Fibroblast of upper back skin (primary cell): ENCODE measurements around the gene NFKBIB.
A peak's percentile ranks its signal among the peaks of the same experiment; 100 is the strongest.

Source experiments
- DNase-seq: peaks from one replicate; pipeline ENCODE4 v3.0.0-alpha.2; 2013

Gene NFKBIB

DNA sequence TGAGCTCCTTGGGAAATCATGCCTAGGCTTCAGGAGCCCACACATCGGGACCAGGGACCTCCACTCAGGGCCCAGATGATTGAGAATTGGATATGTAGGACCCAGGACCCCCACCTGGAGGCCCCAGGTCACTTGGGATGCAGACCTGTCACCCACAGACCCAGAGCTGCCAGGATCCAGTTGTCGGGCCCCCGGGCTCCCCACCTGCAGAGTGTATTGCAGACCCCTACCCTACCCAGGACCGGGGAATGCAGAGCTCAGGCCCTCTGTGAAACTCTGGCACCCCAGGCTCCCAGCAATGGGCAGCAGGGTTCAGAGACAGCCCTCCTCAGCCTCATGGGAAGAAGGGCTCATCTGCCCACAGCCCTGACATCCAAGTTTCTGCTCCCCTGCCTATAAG is 5.9 kb downstream of the NFKBIB start:
- DNase-seq = no peak

DNA sequence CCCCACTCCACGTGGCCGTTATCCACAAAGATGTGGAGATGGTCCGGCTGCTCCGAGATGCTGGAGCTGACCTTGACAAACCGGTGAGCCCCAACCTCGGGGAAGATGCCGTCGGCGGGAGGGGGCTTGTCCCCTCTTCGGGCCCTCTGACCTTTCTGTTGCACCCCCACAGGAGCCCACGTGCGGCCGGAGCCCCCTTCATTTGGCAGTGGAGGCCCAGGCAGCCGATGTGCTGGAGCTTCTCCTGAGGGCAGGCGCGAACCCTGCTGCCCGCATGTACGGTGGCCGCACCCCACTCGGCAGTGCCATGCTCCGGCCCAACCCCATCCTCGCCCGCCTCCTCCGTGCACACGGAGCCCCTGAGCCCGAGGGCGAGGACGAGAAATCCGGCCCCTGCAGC is 7.5 kb downstream of the NFKBIB start:
- DNase-seq = no peak

GRCh38 chr19:38907670-38908069 is 7.9 kb downstream of the NFKBIB start:
- no peak for DNase-seq

- no peak for DNase-seq
Observed at GRCh38 chr19:38908911-38909310, 9.1 kb downstream of the NFKBIB start.

DNA sequence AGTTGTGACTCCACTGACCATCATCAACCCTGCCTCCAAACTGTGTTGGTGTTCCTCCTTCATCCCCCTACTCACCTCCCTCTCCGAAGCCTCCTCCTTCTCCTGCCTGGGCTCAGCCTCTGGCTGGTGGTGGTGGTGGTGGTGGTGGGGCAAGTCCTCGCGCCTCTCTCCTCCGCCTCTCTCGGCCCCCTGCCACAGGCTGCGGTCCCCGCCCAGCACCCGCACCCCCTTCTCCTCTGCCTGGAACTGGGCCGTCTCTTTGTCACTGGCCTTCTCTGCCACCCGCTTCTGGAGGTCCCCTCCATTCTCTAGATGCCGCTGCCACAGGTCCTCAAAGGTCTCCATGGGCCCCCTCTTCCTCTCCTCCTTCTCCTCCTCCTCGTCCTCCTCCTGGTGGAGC is 10.7 kb downstream of the NFKBIB start:
- DNase-seq = no peak

DNA sequence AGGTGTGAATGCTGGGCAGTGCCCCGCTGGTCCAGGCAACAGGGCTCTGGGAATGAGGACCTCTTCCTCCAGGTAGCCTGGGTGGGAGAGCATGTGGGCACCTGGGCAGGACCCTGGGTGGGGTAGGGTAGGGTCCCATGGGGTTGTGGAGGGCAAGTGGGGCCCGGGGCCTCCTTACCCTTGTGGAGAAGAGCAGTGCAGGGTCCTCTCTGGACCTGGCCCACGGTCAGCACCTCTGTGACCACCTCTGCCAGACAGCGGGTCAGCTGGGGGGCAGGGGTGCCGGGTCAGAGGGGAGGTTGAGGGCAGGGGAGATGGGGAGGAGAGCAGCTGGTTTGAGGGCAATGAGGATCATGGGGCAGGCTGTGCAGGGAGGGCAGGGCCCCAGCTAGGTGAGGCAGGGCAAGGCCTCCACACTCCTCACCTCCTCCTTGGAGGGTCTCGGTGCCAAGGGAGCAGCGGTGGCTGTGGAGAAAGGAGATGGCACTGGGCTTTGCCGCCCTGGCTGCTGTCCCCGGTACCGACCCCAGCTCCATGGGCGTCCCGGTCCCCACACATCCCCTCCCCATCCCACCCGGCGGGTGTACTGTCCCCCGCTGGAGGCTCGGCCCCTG is 11.7 kb downstream of the NFKBIB start:
- DNase-seq = no peak

DNA sequence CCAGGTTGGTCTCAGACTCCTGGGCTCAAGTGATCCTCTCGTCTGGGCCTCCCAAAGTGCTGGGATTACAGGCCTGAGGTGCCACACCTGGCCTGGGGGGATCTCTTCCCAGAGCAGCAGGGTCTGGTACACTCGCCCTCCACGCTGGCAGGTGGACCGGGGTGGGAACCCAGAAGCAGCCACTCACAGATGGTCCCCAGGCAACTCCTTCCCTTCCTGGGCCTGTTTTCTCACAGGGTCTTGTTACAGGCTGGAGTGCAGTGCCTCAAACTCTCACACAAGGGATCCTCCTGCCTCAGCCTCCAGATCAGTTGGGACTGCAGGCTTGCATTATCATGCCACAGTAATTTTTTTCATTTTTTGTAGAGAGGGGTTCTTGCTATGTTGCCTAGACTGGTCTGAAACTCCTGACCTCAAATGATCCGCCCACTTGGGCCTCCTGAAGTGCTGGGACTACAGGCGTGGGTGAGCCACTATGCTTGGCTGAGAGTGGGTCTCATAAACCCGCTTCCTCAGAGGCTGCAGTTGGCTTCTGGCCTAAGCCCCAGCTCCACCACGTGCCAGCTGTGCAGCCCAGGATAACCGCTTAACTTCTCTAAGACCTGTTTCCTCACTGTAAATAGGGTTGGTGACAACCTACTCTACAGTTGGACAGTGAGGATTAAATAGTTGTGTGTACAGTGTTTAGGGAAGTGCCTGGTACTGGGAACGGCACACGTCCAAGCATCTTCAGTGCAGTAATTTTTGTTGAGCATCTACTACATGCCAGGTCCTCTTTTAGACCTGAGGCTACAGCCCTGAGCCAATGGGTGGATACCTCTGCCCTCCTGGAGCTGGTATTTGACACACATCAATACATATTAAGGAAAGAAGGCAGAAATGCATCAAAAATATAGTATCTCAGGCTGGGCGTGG is 13.1 kb downstream of the NFKBIB start:
- no peak for DNase-seq

DNA sequence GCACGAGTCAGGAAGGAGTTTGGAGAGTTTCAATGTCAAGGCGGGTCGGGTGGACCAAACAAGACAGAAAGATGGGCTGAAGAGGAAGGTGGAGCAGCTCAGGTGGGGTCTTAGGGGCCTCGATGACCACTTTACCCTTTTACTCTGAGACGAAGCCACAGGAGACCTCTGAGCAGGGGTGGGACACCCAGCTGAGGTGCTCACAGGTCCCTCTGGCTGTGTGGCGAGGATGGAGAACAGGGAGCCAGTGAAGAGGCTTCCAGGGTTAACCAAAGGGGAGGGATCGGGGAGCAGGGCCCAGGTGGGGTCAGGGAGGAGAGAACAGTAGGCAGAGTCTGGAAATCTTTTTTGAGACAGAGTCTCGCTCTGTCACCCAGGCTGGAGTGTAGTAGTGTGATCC is 14.2 kb downstream of the NFKBIB start:
- DNase-seq = no peak

DNA sequence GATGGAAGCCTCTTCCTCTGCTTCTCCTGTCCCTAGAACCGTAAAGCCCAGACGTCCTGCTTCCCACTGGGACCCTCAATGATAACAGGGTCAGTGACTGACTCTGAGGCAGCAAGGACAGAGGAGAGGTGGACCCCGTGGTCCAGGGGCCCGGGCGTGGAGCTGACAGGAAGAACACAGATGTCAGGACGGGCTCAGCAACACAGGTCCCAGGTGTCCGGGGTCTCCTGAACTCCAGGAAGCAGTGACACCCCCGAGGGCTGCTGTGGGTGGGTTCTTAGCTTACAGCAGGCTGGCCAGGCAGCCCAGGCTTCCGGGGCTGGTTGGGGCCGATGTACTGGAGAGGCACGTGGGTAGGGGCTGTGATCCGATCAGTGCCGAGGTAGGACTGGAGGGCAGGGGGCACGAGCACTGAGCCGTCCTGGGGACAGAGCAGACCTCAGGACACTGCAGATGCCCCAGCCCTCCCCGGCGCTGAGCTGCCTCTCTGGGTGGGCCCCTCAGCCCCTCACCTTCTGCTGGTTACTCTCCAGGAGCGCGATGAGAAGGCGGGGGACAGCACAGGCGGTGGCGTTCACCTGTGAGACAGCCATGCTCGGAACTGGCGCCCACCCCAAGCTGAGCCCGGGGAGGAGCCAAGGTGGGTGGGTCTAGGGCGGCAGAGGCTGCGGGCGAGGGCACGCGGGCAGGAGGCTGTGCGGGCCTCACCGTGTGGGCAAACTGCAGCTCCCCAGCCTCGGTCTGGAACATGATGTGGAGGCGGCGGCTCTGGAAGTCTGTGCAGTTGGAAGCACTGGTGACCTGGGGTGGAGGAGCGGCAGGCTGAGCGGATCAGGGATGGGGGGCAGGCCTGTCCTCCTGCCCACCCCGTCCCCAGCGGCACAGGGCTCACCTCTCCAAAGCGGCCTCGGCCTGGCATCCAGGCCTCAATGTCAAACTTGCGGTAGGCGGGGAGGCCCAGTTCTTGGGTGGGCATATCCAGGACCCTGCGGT is 15.9 kb downstream of the NFKBIB start:
- DNase-seq = no peak

DNA sequence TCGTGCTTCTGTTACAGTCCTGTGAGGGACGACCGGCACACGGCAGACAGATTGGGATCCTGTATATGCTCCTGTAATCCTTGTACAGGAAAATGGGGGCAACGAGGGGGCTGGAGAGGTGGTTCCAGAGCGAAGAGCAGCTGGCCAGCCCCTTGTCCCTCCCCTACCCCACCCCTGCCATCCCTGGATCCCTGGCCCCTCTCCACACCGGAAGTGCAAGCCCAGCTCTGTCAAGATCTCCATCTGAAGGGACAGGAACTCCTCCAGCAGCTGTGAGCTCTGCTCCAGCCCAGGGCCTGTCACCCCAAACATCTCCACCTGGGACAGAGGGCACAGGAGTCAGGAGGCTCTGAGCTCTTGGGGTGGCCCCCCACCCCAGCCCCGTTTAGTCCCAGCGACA is 17.7 kb downstream of the NFKBIB start:
- no peak for DNase-seq

GRCh38 chr19:38917921-38918491 is 18.2 kb downstream of the NFKBIB start:
- DNase-seq = no peak

DNA sequence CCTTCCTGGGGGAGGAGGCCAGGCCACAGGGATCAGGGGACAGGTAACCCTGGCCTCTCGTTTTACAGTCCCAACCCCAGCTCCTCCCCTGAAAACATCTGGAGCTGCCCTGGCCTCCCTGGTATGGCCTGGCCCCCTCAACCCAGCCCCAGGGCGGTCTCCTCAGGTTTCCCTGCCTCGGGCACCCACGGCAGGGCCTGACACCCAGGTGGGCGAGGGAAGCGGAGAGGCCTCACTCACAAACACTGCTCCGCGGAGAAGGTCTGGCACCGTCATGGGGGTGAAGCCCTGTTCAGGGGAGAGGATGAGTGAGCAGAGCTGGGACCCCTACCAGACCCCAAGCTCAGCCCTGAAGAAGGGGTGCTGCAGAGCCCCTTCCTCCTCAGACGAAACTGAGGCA is 18.8 kb downstream of the NFKBIB start:
- no peak for DNase-seq

GRCh38 chr19:38919837-38920601 is 20.2 kb downstream of the NFKBIB start:
- DNase-seq = no peak

DNA sequence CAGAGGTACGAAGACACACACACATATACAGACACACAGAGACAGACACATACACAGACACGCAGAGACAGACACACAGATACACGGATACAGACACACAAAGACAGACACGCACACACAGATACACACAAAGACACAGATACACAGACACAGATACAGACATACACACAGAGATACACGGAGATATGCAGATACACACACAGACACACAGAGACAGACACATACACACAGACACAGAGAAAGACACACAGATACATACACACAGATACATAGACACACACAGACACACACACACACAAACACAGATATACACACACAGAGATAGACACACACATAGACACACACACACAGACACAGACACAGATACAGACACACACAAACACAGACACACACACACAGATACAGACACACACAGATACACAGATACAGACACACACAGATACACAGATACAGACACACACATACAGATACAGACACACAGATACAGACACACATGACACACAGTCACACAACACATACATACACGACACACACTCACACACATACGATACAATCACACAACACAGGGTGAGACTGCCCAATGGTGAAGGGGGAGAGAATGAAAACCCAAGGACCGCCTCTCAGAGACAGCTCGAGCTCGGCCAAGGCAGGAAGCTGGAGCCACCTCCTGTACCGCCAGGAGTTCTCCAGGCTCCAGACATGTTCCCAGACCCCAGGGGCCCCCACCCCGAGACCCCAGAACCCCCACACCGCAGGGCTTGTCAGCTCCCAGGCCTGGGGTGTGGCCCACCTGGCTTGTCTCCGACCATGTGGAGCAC is 21.0 kb downstream of the NFKBIB start:
- no peak for DNase-seq

- no peak for DNase-seq
Observed at GRCh38 chr19:38921420-38922274, 21.9 kb downstream of the NFKBIB start.

- no peak for DNase-seq
Observed at GRCh38 chr19:38922482-38922881, 22.7 kb downstream of the NFKBIB start.

- no peak for DNase-seq
Observed at GRCh38 chr19:38924388-38924787, 24.6 kb downstream of the NFKBIB start.

DNA sequence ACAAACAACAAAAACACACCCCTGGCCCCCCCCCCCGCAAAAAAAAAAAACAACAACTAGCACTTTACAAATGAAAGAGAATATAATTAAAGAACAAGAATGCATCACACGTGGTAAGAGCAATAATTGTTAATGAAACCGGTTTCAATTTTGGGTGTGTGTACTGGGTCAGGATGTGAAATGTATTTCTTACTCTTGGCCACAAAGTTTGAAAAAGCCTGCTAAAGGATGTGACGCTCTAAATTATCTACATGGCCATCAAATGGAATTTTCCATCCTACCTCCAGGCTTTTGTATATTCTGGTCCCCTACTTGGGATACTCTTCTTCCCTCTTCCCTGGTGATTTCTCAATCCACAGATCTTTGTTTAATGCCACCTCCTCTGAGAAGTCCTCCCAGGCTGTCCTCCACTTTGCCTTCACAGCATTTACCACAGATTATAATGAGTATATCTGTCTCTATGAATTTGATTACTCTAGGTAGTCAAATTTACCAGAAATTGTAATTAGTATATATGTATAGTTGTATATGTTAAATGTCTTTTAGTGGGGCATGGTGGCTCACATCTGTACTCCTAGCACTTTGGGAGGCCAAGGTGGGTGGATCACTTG is 28.7 kb downstream of the NFKBIB start:
- DNase-seq = no peak

GRCh38 chr19:38929929-38930775 is 30.4 kb downstream of the NFKBIB start, which contains the start of gene SARS2:
Gene SARS2, minus strand, starts transcription at chr19:38930763. Its CDS starts 27 bp downstream, at chr19:38930736.
- peak; percentile 93 for DNase-seq
